ENCODE measurements around the gene ZFC3H1.

Gene ZFC3H1

GRCh38 chr12:71638499-71638898 is 25.1 kb downstream of the ZFC3H1 start:
- DNase-seq (ENCODE audit: low read depth, low spot score), result no peak
- POLR2A ChIA-PET, result no interaction called here
- no peak overlapping the region for H3K4me3 ChIP-seq (ENCODE audit: low read depth, low read length)
- CTCF ChIA-PET, result interaction anchor here (0.6 to 6.5 kb wide), 7 partner anchors 8 to 223 kb away, joined by 3 to 95 read pairs (median 3); no protein-coding TSS in a partner anchor
- no peak for TF ChIP-seq CTCF (IDR thresholded peaks at IDR 0.05; ENCODE audit: insufficient read depth, low read length, missing control alignments)

GRCh38 chr12:71636704-71637115 is 26.9 kb downstream of the ZFC3H1 start:
- no peak for DNase-seq (ENCODE audit: low read depth, low spot score)
- POLR2A ChIA-PET, result interaction anchor here (0.6 kb wide), 1 partner anchor 222 kb away, joined by 3 read pairs; no protein-coding TSS in a partner anchor
- H3K4me3 ChIP-seq (ENCODE audit: low read depth, low read length), result no peak overlapping the region
- CTCF ChIA-PET, result interaction anchor here (0.6 to 6.5 kb wide), 27 partner anchors 10 to 238 kb away, joined by 3 to 95 read pairs (median 5); partner anchors contain the start of genes THAP2, TMEM19 and ZFC3H1
- TF ChIP-seq CTCF (IDR thresholded peaks at IDR 0.05; ENCODE audit: insufficient read depth, low read length, missing control alignments), result peak; percentile 65

- no peak for TF ChIP-seq CTCF (IDR thresholded peaks at IDR 0.05; ENCODE audit: insufficient read depth, low read length, missing control alignments)
- no peak overlapping the region for H3K4me3 ChIP-seq (ENCODE audit: low read depth, low read length)
- ChIA-PET POLR2A (interaction anchor here (0.5 kb wide), 1 partner anchor 72 kb away, joined by 4 read pairs; no protein-coding TSS in a partner anchor), CTCF (interaction anchor here (0.7 to 5.0 kb wide), 5 partner anchors 9 to 211 kb away, joined by 3 to 29 read pairs (median 4); partner anchors contain the start of gene ZFC3H1)
- no peak for DNase-seq (ENCODE audit: low read depth, low spot score)
These were observed 36.1 kb downstream of the ZFC3H1 start for GRCh38 chr12:71627438-71628002.

GRCh38 chr12:71626768-71627167 is 36.9 kb downstream of the ZFC3H1 start:
- POLR2A ChIA-PET, result interaction anchor here (0.5 kb wide), 1 partner anchor 71 kb away, joined by 4 read pairs; no protein-coding TSS in a partner anchor

DNA sequence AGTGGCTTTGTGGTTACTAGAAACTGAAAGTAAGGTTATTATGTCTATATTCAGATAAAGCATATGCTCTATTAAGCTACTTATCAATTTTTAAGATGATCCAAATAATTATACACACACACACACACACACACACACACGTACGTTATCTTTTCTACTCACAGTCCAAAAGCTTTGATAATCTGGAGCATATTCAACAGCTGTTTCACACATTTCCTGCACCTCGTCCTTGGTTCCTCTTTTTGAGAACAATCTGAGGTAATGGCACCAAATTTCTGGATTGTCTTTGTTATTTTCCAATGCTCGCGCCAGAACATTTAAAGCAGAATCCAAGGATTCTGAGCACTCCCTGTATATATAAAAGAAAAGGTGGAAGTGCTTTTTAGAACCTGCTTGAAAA is 37.5 kb downstream of the ZFC3H1 start:
- no peak overlapping the region for H3K4me3 ChIP-seq (ENCODE audit: low read depth, low read length)
- no peak for DNase-seq (ENCODE audit: low read depth, low spot score)
- TF ChIP-seq CTCF (IDR thresholded peaks at IDR 0.05; ENCODE audit: insufficient read depth, low read length, missing control alignments), result no peak
- CTCF ChIA-PET, result interaction anchor here (0.6 to 5.0 kb wide), 5 partner anchors 10 to 120 kb away, joined by 3 to 29 read pairs (median 5); no protein-coding TSS in a partner anchor
- POLR2A ChIA-PET, result no interaction called here

More at GRCh38 chr12:71626768-71627167, 36.9 kb downstream of the ZFC3H1 start:
- no peak for DNase-seq (ENCODE audit: low read depth, low spot score)
- CTCF ChIA-PET, result interaction anchor here (1.3 to 5.0 kb wide), 4 partner anchors 10 to 119 kb away, joined by 3 to 29 read pairs (median 16); no protein-coding TSS in a partner anchor
- no peak for TF ChIP-seq CTCF (IDR thresholded peaks at IDR 0.05; ENCODE audit: insufficient read depth, low read length, missing control alignments)
- H3K4me3 ChIP-seq (ENCODE audit: low read depth, low read length), result no peak overlapping the region

DNA sequence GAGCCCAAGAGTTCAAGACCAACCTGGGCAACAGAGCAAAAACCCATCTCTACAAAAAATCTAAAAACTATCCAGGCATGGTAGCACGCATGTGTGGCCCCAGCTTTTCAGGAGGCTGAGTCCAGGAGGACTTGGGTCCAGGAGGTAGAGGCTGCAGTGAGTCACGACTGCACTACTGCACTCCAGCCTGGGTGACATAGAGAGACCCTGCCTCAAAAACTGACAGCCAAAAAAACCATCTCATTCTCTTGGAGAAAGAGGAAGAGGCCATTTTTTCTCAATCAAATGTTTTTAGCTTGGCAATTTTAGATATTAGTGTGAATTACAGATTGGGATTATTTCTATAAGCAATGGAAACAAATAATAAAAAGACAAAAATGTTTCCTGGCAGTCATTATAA is 38.2 kb downstream of the ZFC3H1 start:
- H3K4me3 ChIP-seq (ENCODE audit: low read depth, low read length), result no peak overlapping the region
- POLR2A ChIA-PET, result no interaction called here
- DNase-seq (ENCODE audit: low read depth, low spot score), result no peak
- CTCF ChIA-PET, result interaction anchor here (0.6 to 5.0 kb wide), 5 partner anchors 11 to 120 kb away, joined by 3 to 29 read pairs (median 5); no protein-coding TSS in a partner anchor
- TF ChIP-seq CTCF (IDR thresholded peaks at IDR 0.05; ENCODE audit: insufficient read depth, low read length, missing control alignments), result no peak
